ENCODE measurements around the gene GASK1A.

The GASK1A gene

GRCh38 chr3:43014956-43015355 lies 35.8 kb downstream of the GASK1A start:
- no peak for DNase-seq

- no peak for DNase-seq
These were observed 36.5 kb downstream of the GASK1A start for GRCh38 chr3:43015572-43015971.

GRCh38 chr3:43015991-43016865 lies 37.1 kb downstream of the GASK1A start:
- no peak for DNase-seq

- no peak for DNase-seq
These were observed 37.9 kb downstream of the GASK1A start for GRCh38 chr3:43017004-43017403.

- no peak for DNase-seq
These were observed 38.6 kb downstream of the GASK1A start for GRCh38 chr3:43017593-43018195.

- no peak for DNase-seq
These were observed 39.1 kb downstream of the GASK1A start for GRCh38 chr3:43018246-43018645.

GRCh38 chr3:43019006-43019809 lies 40.1 kb downstream of the GASK1A start:
- no peak for DNase-seq

- no peak for DNase-seq
These were observed 40.7 kb downstream of the GASK1A start for GRCh38 chr3:43019826-43020225.

- DNase-seq: no peak
These were observed 42.1 kb downstream of the GASK1A start for GRCh38 chr3:43021186-43021585.

- DNase-seq: no peak
These were observed 43.0 kb downstream of the GASK1A start for GRCh38 chr3:43022121-43022520.

- DNase-seq: no peak
These were observed 44.0 kb downstream of the GASK1A start for GRCh38 chr3:43023066-43023465.

GRCh38 chr3:43023746-43024145 lies 44.6 kb downstream of the GASK1A start:
- DNase-seq: no peak

GRCh38 chr3:43024181-43024885 lies 45.2 kb downstream of the GASK1A start:
- no peak for DNase-seq

GRCh38 chr3:43025423-43025822 lies 46.3 kb downstream of the GASK1A start:
- DNase-seq: no peak

GRCh38 chr3:43028001-43028400 lies 48.9 kb downstream of the GASK1A start:
- DNase-seq: no peak

- DNase-seq: no peak
These were observed 49.8 kb downstream of the GASK1A start for GRCh38 chr3:43028678-43029490.

GRCh38 chr3:43030162-43030935 lies 51.2 kb downstream of the GASK1A start:
- no peak for DNase-seq

- DNase-seq: no peak
These were observed 52.4 kb downstream of the GASK1A start for GRCh38 chr3:43031485-43031884.

GRCh38 chr3:43031889-43032545 lies 52.9 kb downstream of the GASK1A start:
- no peak for DNase-seq

All from kidney glomerular epithelial cell (primary cell).